B cell (primary cell): Measurements from ENCODE around the gene OVCA2. TPM values are rescaled to one million over a fixed set of nuclear protein-coding genes. Genes with fewer than 3 reads are reported as not detected.

Source experiments
- ATAC-seq: fragments of 200-7000 bp; cut with Tn5 transposase; one replicate; pipeline ENCODE4 v1.10.0; 2021; ENCODE audit warnings: low read depth, mild to moderate bottlenecking, moderate number of reproducible peaks, moderate library complexity
- CTCF ChIA-PET: fragments of 350-600 bp; sonication (Branson Sonifier 250); formaldehyde crosslinking; loops from one replicate; lab custom pipeline; 2021; ENCODE audit warnings: antibody characterized with exemption, inconsistent platforms; lab: Charles Lee
- POLR2A ChIA-PET: fragments of 350-600 bp; sonication (Branson Sonifier 250); formaldehyde crosslinking; loops from one replicate; lab custom pipeline; 2021; ENCODE audit warnings: antibody characterized with exemption; lab: Charles Lee
- DNase-seq: peaks from one replicate; pipeline ENCODE4 v3.0.0; 2013
- H2AFZ ChIP-seq: 2 replicates; pipeline ENCODE4 v1.6.1; 2012; ENCODE audit warnings: mild to moderate bottlenecking, low read depth, low read length; ENCODE audit not compliant: insufficient read depth, poor library complexity, severe bottlenecking
- H3K27ac ChIP-seq, 2 donors: 1 replicate in 1 of 2; 2 replicates in 1 of 2; pipeline ENCODE4 v1.5.1; 2012 to 2013; ENCODE audit warnings: low read length in 2 of 2, mild to moderate bottlenecking in 2 of 2, moderate library complexity in 1 of 2
- H3K27me3 ChIP-seq, 4 experiments: fragments of 200-600 bp in 1 of 4; sonication (generic) in 1 of 4; replicated peaks in 1 of 4; 1 replicate in 2 of 4; 2 replicates in 2 of 4; pipeline versions ENCODE4 v1.6.1 to v1.7.0; 2013 to 2016; ENCODE audit warnings: low read length in 3 of 4, mild to moderate bottlenecking in 2 of 4, mixed read lengths in 1 of 4, moderate library complexity in 1 of 4; ENCODE audit not compliant: insufficient read depth in 4 of 4, control insufficient read depth in 3 of 4; ENCODE audit errors: control extremely low read depth in 1 of 4
- H3K36me3 ChIP-seq, 2 experiments: replicated peaks in 1 of 2; 1 replicate in 1 of 2; 2 replicates in 1 of 2; pipeline versions ENCODE4 v1.6.1 to v1.7.1; 2013; ENCODE audit warnings: low read length in 1 of 2; ENCODE audit not compliant: insufficient read depth in 2 of 2, control insufficient read depth in 1 of 2; ENCODE audit errors: control extremely low read depth in 1 of 2, extremely low read depth in 1 of 2
- H3K4me1 ChIP-seq, 2 donors: fragments of 200-600 bp in 1 of 2; sonication (generic) in 1 of 2; 1 replicate in 1 of 2; 2 replicates in 1 of 2; pipeline versions ENCODE4 v1.5.1 to v1.6.1; 2013 to 2017; ENCODE audit warnings: low read length in 2 of 2; ENCODE audit not compliant: control insufficient read depth in 2 of 2, insufficient read depth in 2 of 2
- H3K4me2 ChIP-seq: replicated peaks from 2 replicates; pipeline ENCODE3; 2012; ENCODE audit warnings: mild to moderate bottlenecking, low read depth, low read length; ENCODE audit not compliant: poor library complexity, severe bottlenecking
- H3K4me3 ChIP-seq, 5 experiments: fragments of 200-600 bp in 1 of 5; sonication (generic) in 1 of 5; 1 replicate in 3 of 5; 2 replicates in 2 of 5; pipeline versions ENCODE4 v1.5.1 to v1.7.0; 2011 to 2016; ENCODE audit warnings: low read length in 4 of 5, mild to moderate bottlenecking in 4 of 5, low read depth in 2 of 5, control low read depth in 1 of 5, moderate library complexity in 1 of 5; ENCODE audit not compliant: insufficient read depth in 1 of 5; ENCODE audit errors: control extremely low read depth in 1 of 5, extremely low read depth in 1 of 5
- H3K79me2 ChIP-seq: fragments of 200-600 bp; sonication (generic); one replicate; pipeline ENCODE4 v1.6.0; 2016; ENCODE audit warnings: low read length; ENCODE audit not compliant: control insufficient read depth, insufficient read depth
- H3K9ac ChIP-seq: fragments of 200-600 bp; sonication (generic); 2 replicates; pipeline ENCODE4 v1.6.1; 2017; ENCODE audit warnings: mild to moderate bottlenecking, low read length, moderate library complexity
- H3K9me3 ChIP-seq, 3 donors: one replicate each; pipeline versions ENCODE4 v1.6.1 to v1.7.1; 2013; ENCODE audit warnings: low read length in 2 of 3; ENCODE audit not compliant: control insufficient read depth in 2 of 3, insufficient read depth in 1 of 3; ENCODE audit errors: control extremely low read depth in 1 of 3
- H4K20me1 ChIP-seq: 2 replicates; pipeline ENCODE4 v1.6.0; 2012; ENCODE audit warnings: mild to moderate bottlenecking, low read length; ENCODE audit not compliant: insufficient read depth, control insufficient read depth, poor library complexity, severe bottlenecking
- H3K27ac Mint-ChIP-seq: one replicate; pipeline ENCODE4 v1.8.0; 2021; ENCODE audit warnings: mixed read lengths
- H3K27me3 Mint-ChIP-seq: one replicate; pipeline ENCODE4 v1.8.0; 2021; ENCODE audit warnings: mixed read lengths
- H3K4me1 Mint-ChIP-seq: one replicate; pipeline ENCODE4 v1.8.0; 2021; ENCODE audit warnings: mixed read lengths
- H3K4me3 Mint-ChIP-seq: one replicate; pipeline ENCODE4 v1.8.0; 2021; ENCODE audit warnings: mixed read lengths
- H3K9me3 Mint-ChIP-seq: one replicate; pipeline ENCODE4 v1.8.0; 2022; ENCODE audit warnings: mixed read lengths; ENCODE audit not compliant: insufficient read depth
- EZH2 ChIP-seq: IDR thresholded peaks from 2 replicates; pipeline ENCODE4 v1.6.1; 2012; ENCODE audit warnings: borderline replicate concordance, low read depth, mild to moderate bottlenecking, moderate library complexity, low read length; ENCODE audit not compliant: insufficient read depth, poor library complexity, severe bottlenecking
- WGBS: methylation state at CpG from one replicate; pipeline ENCODE4 v1.1.5; 2013; ENCODE audit warnings: missing lambda C conversion rate; ENCODE audit not compliant: insufficient coverage; 5-methylcytosine and 5-hydroxymethylcytosine counted together
- intact Hi-C: fragments of 100-400 bp; cut with micrococcal nuclease; formaldehyde crosslinking; loops from one replicate; pipeline ENCODE4 v1.10.0; 2022
- polyA plus RNA-seq: library from polyadenylated mRNA; depleted of rRNA; stranded (reverse); fragments of >200 nt; gene quantifications from 2 replicates; pipeline ENCODE4 v1.2.3, GENCODE V29; 2012
- total RNA-seq, 2 donors: library from RNA; stranded (reverse); fragments of 120-200 nt in 1 of 2; gene quantifications; 1 replicate in 1 of 2; 2 replicates in 1 of 2; pipeline versions ENCODE4 v1.2.3 to v1.2.4, GENCODE V29; 2013 to 2022
- TF ChIP-seq, protein P1 (sequence below): fragments of 200-600 bp; IDR thresholded peaks from one replicate; pipeline ENCODE4 v1.8.0; 2022; ENCODE audit warnings: antibody characterized with exemption, mild to moderate bottlenecking

OVCA2 gene
- total and polyA plus RNA-seq, 2 donors (not counting 1 experiment from before 2014, with no cell fraction given) = 23.2 to 43.9 TPM

DNA sequence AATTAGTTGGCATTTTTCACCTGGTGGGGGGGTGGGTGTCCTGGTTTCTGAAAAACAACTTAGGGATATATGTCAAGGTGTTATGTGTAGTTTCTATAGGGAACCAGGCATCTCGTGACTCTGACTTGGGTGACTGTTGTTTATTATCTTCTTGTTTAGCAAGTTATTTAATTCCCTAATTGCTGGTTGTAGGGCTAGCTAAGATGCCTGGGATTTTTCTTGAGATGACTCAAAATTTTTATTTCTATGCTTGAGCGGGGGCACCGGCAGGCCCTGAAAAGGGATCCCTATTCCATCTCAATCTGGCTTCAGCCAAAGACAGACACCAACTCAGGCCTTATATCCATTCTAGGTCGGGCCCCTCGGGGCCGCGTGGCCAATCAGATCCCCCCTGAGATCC lies 8.7 kb upstream of the OVCA2 start:
- H4K20me1 ChIP-seq = peaks cover 33% of the 10 kb centered on the region
- no peak for DNase-seq
- Mint-ChIP-seq H3K27me3 (peaks cover 3% of the 10 kb centered on the region), H3K4me1 (peaks cover 32% of the 10 kb centered on the region), H3K27ac (no peak overlapping the region), H3K4me3 (no peak overlapping the region), H3K9me3 (no peaks in the 10 kb centered on the region)
- H2AFZ ChIP-seq = no peak overlapping the region
- H3K9ac ChIP-seq = no peak overlapping the region
- no peak for ATAC-seq
- no peak overlapping the region for H3K4me2 ChIP-seq
- ChIA-PET CTCF (no interaction called here), POLR2A (no interaction called here)
- intact Hi-C loops = loop anchor here (5.0 kb wide), 1 partner anchor 126 kb away; no protein-coding TSS in a partner anchor
- TF ChIP-seq EZH2 = no peak
- TF ChIP-seq, protein P1, sequence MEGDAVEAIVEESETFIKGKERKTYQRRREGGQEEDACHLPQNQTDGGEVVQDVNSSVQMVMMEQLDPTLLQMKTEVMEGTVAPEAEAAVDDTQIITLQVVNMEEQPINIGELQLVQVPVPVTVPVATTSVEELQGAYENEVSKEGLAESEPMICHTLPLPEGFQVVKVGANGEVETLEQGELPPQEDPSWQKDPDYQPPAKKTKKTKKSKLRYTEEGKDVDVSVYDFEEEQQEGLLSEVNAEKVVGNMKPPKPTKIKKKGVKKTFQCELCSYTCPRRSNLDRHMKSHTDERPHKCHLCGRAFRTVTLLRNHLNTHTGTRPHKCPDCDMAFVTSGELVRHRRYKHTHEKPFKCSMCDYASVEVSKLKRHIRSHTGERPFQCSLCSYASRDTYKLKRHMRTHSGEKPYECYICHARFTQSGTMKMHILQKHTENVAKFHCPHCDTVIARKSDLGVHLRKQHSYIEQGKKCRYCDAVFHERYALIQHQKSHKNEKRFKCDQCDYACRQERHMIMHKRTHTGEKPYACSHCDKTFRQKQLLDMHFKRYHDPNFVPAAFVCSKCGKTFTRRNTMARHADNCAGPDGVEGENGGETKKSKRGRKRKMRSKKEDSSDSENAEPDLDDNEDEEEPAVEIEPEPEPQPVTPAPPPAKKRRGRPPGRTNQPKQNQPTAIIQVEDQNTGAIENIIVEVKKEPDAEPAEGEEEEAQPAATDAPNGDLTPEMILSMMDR = no peak
- H3K36me3 ChIP-seq = peaks cover 0 to 39% of the 10 kb centered on the region in 2 experiments
- peaks cover 35% of the 10 kb centered on the region for H3K79me2 ChIP-seq
- WGBS = 95% methylated on average over 7 of the region's 7 CpGs
- H3K27ac ChIP-seq = no peak overlapping the region
- H3K4me3 ChIP-seq = no peak overlapping the region
- H3K4me1 ChIP-seq = peaks cover 11 to 37% of the 10 kb centered on the region in 2 donors
- peaks cover 0 to 14% (median 2%) of the 10 kb centered on the region in 4 experiments for H3K27me3 ChIP-seq
- peaks cover 0 to 7% (median 0%) of the 10 kb centered on the region in 3 donors for H3K9me3 ChIP-seq

DNA sequence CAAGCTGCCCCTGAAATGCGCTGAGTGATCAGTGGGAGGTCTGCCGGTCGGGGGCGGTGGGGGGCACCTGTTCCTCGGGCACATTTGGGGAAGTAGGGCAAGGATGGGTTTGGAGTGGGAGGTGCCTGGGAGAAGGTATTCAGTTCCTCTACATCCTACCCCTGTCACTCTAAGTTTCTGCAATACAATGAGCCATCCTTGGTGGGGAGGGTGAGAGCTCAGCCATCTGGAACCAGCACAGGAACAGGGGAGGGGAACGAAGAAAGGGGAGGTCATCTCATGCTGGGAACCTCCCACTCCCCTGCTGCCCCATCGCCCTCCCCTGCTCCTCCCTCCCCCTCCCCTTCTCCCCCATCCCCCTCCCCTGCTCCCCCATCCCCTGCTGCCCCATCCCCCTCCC lies 7.7 kb upstream of the OVCA2 start:
- Mint-ChIP-seq H3K4me1 (peaks cover 32% of the 10 kb centered on the region), H3K9me3 (no peaks in the 10 kb centered on the region), H3K27me3 (no peaks in the 10 kb centered on the region), H3K27ac (no peak overlapping the region), H3K4me3 (no peak overlapping the region)
- no CpG with 5 or more reads among the region's 7 CpGs for WGBS
- ATAC-seq = no peak
- H3K4me2 ChIP-seq = peak overlapping the region; percentile 8
- no peak for DNase-seq
- H3K27me3 ChIP-seq = peaks cover 0 to 5% (median 2%) of the 10 kb centered on the region in 4 experiments
- peaks cover 0 to 42% of the 10 kb centered on the region in 2 experiments for H3K36me3 ChIP-seq
- H2AFZ ChIP-seq = no peak overlapping the region
- POLR2A ChIA-PET = no interaction called here
- CTCF ChIA-PET = no interaction called here
- no peak overlapping the region for H3K9ac ChIP-seq
- peaks cover 35% of the 10 kb centered on the region for H3K79me2 ChIP-seq
- peaks cover 33% of the 10 kb centered on the region for H4K20me1 ChIP-seq
- H3K9me3 ChIP-seq = peaks cover 0 to 7% (median 0%) of the 10 kb centered on the region in 3 donors
- H3K27ac ChIP-seq = no peak overlapping the region
- intact Hi-C loops = loop anchor here (5.0 kb wide), 1 partner anchor 127 kb away; no protein-coding TSS in a partner anchor
- H3K4me3 ChIP-seq = no peak overlapping the region
- H3K4me1 ChIP-seq = peaks cover 11 to 37% of the 10 kb centered on the region in 2 donors
- no peak for TF ChIP-seq EZH2
- TF ChIP-seq, protein P1 = no peak
